EL (cell line): ENCODE measurements around the gene SCUBE1.

Source experiments
- DNase-seq: peaks from one replicate; pipeline ENCODE4 v3.0.0-alpha.2; 2016

SCUBE1 gene

GRCh38 chr22:43275545-43276317, 67.4 kb downstream of the SCUBE1 start:
- DNase-seq = peak; percentile 55

GRCh38 chr22:43274595-43275240, 68.5 kb downstream of the SCUBE1 start:
- DNase-seq = no peak

GRCh38 chr22:43273902-43274484, 69.2 kb downstream of the SCUBE1 start:
- DNase-seq = peak; percentile 55

- no peak for DNase-seq
These were observed 70.3 kb downstream of the SCUBE1 start for GRCh38 chr22:43272869-43273318.

- DNase-seq = peak; percentile 42
These were observed 70.9 kb downstream of the SCUBE1 start for GRCh38 chr22:43272301-43272700.

- no peak for DNase-seq
These were observed 72.2 kb downstream of the SCUBE1 start for GRCh38 chr22:43270949-43271348.

- DNase-seq = peak; percentile 26
These were observed 72.8 kb downstream of the SCUBE1 start for GRCh38 chr22:43270314-43270908.

- no peak for DNase-seq
These were observed 73.5 kb downstream of the SCUBE1 start for GRCh38 chr22:43269646-43270045.

- no peak for DNase-seq
These were observed 73.9 kb downstream of the SCUBE1 start for GRCh38 chr22:43269246-43269645.

GRCh38 chr22:43267981-43268660, 75.1 kb downstream of the SCUBE1 start:
- DNase-seq = no peak

- DNase-seq = no peak
These were observed 75.7 kb downstream of the SCUBE1 start for GRCh38 chr22:43267332-43267980.

- DNase-seq = no peak
These were observed 77.1 kb downstream of the SCUBE1 start for GRCh38 chr22:43266076-43266475.

GRCh38 chr22:43263645-43264514, 79.3 kb downstream of the SCUBE1 start:
- peak; percentile 76 for DNase-seq

- no peak for DNase-seq
These were observed 80.1 kb downstream of the SCUBE1 start for GRCh38 chr22:43262990-43263644.

GRCh38 chr22:43260331-43261231, 82.6 kb downstream of the SCUBE1 start:
- no peak for DNase-seq

GRCh38 chr22:43257961-43258360, 85.2 kb downstream of the SCUBE1 start:
- no peak for DNase-seq

- DNase-seq = no peak
These were observed 85.6 kb downstream of the SCUBE1 start for GRCh38 chr22:43257549-43257948.

- DNase-seq = no peak
These were observed 86.1 kb downstream of the SCUBE1 start for GRCh38 chr22:43256976-43257545.

GRCh38 chr22:43256569-43256968, 86.6 kb downstream of the SCUBE1 start:
- DNase-seq = no peak
